Duodenal mucosa (tissue), 2 donors: ENCODE results near the gene WDPCP.
"Not testable (repeated sequence)": the region's sequence is repeated elsewhere in the genome, so short reads cannot be mapped to it uniquely, and the experiment has no call there.

Experiments
- H3K27ac ChIP-seq: one replicate; pipeline ENCODE4 v1.7.0; 2013; ENCODE audit warnings: low read depth, low read length
- H3K27me3 ChIP-seq, 2 donors: one replicate each; pipeline ENCODE4 v1.7.0; 2013; ENCODE audit warnings: low read length in 2 of 2, control low read depth in 1 of 2; ENCODE audit not compliant: insufficient read depth in 2 of 2, control insufficient read depth in 1 of 2
- H3K36me3 ChIP-seq, 2 donors: one replicate each; pipeline ENCODE4 v1.7.0; 2013; ENCODE audit warnings: low read length in 2 of 2, control low read depth in 1 of 2; ENCODE audit not compliant: insufficient read depth in 2 of 2, control insufficient read depth in 1 of 2
- H3K4me1 ChIP-seq, 2 donors: one replicate each; pipeline ENCODE4 v1.7.0; 2013; ENCODE audit warnings: low read length in 2 of 2, control low read depth in 1 of 2; ENCODE audit not compliant: insufficient read depth in 2 of 2, control insufficient read depth in 1 of 2
- H3K4me3 ChIP-seq, 2 donors: one replicate each; pipeline ENCODE4 v1.7.0; 2013; ENCODE audit warnings: low read length in 2 of 2, low read depth in 1 of 2
- H3K9ac ChIP-seq, 2 donors: one replicate each; pipeline ENCODE4 v1.7.0; 2013; ENCODE audit warnings: low read length in 2 of 2, low read depth in 1 of 2
- H3K9me3 ChIP-seq, 2 donors: one replicate each; pipeline ENCODE4 v1.7.0; 2013; ENCODE audit warnings: low read length in 2 of 2, control low read depth in 1 of 2; ENCODE audit not compliant: control insufficient read depth in 1 of 2

Gene WDPCP

GRCh38 chr2:63614448-63614968 lies 26.2 kb upstream of the WDPCP start:
- no peak overlapping the region for H3K27ac ChIP-seq

GRCh38 chr2:63613391-63613901 lies 25.2 kb upstream of the WDPCP start:
- Histone ChIP-seq H3K36me3 (no peaks in the 10 kb centered on the region), H3K27me3 (no peaks in the 10 kb centered on the region), H3K9ac (no peak overlapping the region), H3K9me3 (no peaks in the 10 kb centered on the region), H3K27ac (no peak overlapping the region), H3K4me1 (no peaks in the 10 kb centered on the region), H3K4me3 (no peak overlapping the region)

More at GRCh38 chr2:63614448-63614968, 26.2 kb upstream of the WDPCP start:
- H3K27me3 ChIP-seq: no peaks in the 10 kb centered on the region
- no peaks in the 10 kb centered on the region for H3K36me3 ChIP-seq
- H3K4me3 ChIP-seq: no peak overlapping the region
- H3K9ac ChIP-seq: no peak overlapping the region
- H3K4me1 ChIP-seq: no peaks in the 10 kb centered on the region
- H3K9me3 ChIP-seq: no peaks in the 10 kb centered on the region

GRCh38 chr2:63610525-63610924 lies 22.2 kb upstream of the WDPCP start:
- H3K27me3 ChIP-seq: no peaks in the 10 kb centered on the region
- H3K27ac ChIP-seq: no peak overlapping the region
- no peaks in the 10 kb centered on the region for H3K4me1 ChIP-seq
- no peak overlapping the region for H3K9ac ChIP-seq
- no peak overlapping the region for H3K4me3 ChIP-seq
- no peaks in the 10 kb centered on the region for H3K9me3 ChIP-seq
- peaks cover 4 to 17% of the 10 kb centered on the region in 2 donors for H3K36me3 ChIP-seq

GRCh38 chr2:63608865-63609264 lies 20.6 kb upstream of the WDPCP start:
- not testable (repeated sequence) for H3K9ac ChIP-seq, H3K27me3 ChIP-seq, H3K4me3 ChIP-seq, H3K9me3 ChIP-seq, H3K27ac ChIP-seq, H3K4me1 ChIP-seq
- peaks cover 14 to 28% of the 10 kb centered on the region in 2 donors for H3K36me3 ChIP-seq

GRCh38 chr2:63604666-63605065 lies 16.4 kb upstream of the WDPCP start:
- Histone ChIP-seq H3K36me3 (peaks cover 31 to 48% of the 10 kb centered on the region in 2 donors), H3K27me3 (no peaks in the 10 kb centered on the region), H3K4me1 (peaks cover 9 to 17% of the 10 kb centered on the region in 2 donors), H3K4me3 (no peak overlapping the region), H3K9ac (no peak overlapping the region), H3K9me3 (no peaks in the 10 kb centered on the region), H3K27ac (no peak overlapping the region)

- Histone ChIP-seq H3K36me3 (peaks cover 31 to 46% of the 10 kb centered on the region in 2 donors), H3K27ac (no peak overlapping the region), H3K4me3 (no peak overlapping the region), H3K9ac (no peak overlapping the region), H3K9me3 (no peaks in the 10 kb centered on the region), H3K4me1 (peaks cover 15 to 22% of the 10 kb centered on the region in 2 donors), H3K27me3 (no peaks in the 10 kb centered on the region)
Measured at GRCh38 chr2:63600881-63601460, 12.7 kb upstream of the WDPCP start.

- Histone ChIP-seq H3K27ac (no peak overlapping the region), H3K4me1 (peaks cover 15 to 34% of the 10 kb centered on the region in 2 donors), H3K9ac (no peak overlapping the region), H3K36me3 (peaks cover 26 to 44% of the 10 kb centered on the region in 2 donors), H3K4me3 (no peak overlapping the region), H3K27me3 (no peaks in the 10 kb centered on the region), H3K9me3 (no peaks in the 10 kb centered on the region)
Measured at GRCh38 chr2:63598981-63599380, 10.7 kb upstream of the WDPCP start.

GRCh38 chr2:63596401-63596883 lies 8.2 kb upstream of the WDPCP start:
- Histone ChIP-seq H3K27me3 (no peaks in the 10 kb centered on the region), H3K36me3 (peaks cover 18 to 30% of the 10 kb centered on the region in 2 donors), H3K9ac (no peak overlapping the region), H3K27ac (no peak overlapping the region), H3K4me1 (peaks cover 15 to 34% of the 10 kb centered on the region in 2 donors), H3K4me3 (no peak overlapping the region), H3K9me3 (no peaks in the 10 kb centered on the region)

- Histone ChIP-seq H3K9ac (no peak overlapping the region), H3K4me3 (no peak overlapping the region), H3K4me1 (peaks cover 20 to 35% of the 10 kb centered on the region in 2 donors), H3K9me3 (no peaks in the 10 kb centered on the region), H3K36me3 (peaks cover 12 to 25% of the 10 kb centered on the region in 2 donors), H3K27ac (no peak overlapping the region), H3K27me3 (no peaks in the 10 kb centered on the region)
Measured at GRCh38 chr2:63594660-63595059, 6.4 kb upstream of the WDPCP start.

- Histone ChIP-seq H3K4me3 (no peak overlapping the region), H3K4me1 (peaks cover 29 to 41% of the 10 kb centered on the region in 2 donors), H3K27me3 (no peaks in the 10 kb centered on the region), H3K36me3 (peaks cover 12 to 18% of the 10 kb centered on the region in 2 donors), H3K27ac (no peak overlapping the region), H3K9me3 (no peaks in the 10 kb centered on the region), H3K9ac (no peak overlapping the region)
Measured at GRCh38 chr2:63591566-63592175, 3.4 kb upstream of the WDPCP start.
